Dermis microvascular lymphatic vessel endothelial cell (primary cell): ENCODE data around the gene CCDC38. TPM values are rescaled to one million over a fixed set of nuclear protein-coding genes. Genes with fewer than 3 reads are reported as not detected.
A peak's percentile ranks its signal among the peaks of the same experiment; 100 is the strongest.

Source experiments
- DNase-seq, 2 donors: peaks; one replicate each; pipeline versions ENCODE4 v3.0.0 to v3.0.0-alpha.2; 2010; ENCODE audit warnings: low read depth in 2 of 2
- total RNA-seq: library from RNA; depleted of rRNA; stranded (reverse); fragments of >200 nt; gene quantifications from 2 replicates; pipeline ENCODE4 v1.2.1, GENCODE V29; 2014

Gene CCDC38
- total RNA-seq, 1 donor from 2014 or later = not detected

GRCh38 chr12:95837240-95838038 lies 105.0 kb downstream of the CCDC38 start:
- DNase-seq = no peak

GRCh38 chr12:95836630-95837239 lies 105.7 kb downstream of the CCDC38 start:
- peak in 1 of 2 donors; percentile 32 for DNase-seq

GRCh38 chr12:95836185-95836609 lies 106.2 kb downstream of the CCDC38 start:
- DNase-seq = peak in 1 of 2 donors; percentile 72

GRCh38 chr12:95834572-95834971 lies 107.8 kb downstream of the CCDC38 start:
- DNase-seq = no peak

GRCh38 chr12:95830335-95831089 lies 111.9 kb downstream of the CCDC38 start:
- DNase-seq = no peak

GRCh38 chr12:95829395-95829794 lies 113.0 kb downstream of the CCDC38 start:
- DNase-seq = peak; percentile 9 to 70

- DNase-seq = peak; percentile 64 to 72
Measured at GRCh38 chr12:95820096-95820703, 122.2 kb downstream of the CCDC38 start.

Other genes with a start within 250 kb of the CCDC38 start
- gene NTN4, start 151.8 kb downstream of the CCDC38 start, total RNA-seq = 204 and 516 TPM in 2 replicates
- gene SNRPF, start 83.7 kb downstream of the CCDC38 start, total RNA-seq = 13.3 and 24.5 TPM in 2 replicates
- gene AMDHD1, start 717 bp upstream of the CCDC38 start, total RNA-seq = under 0.01 TPM in 2 replicates
- gene HAL, start 53.7 kb upstream of the CCDC38 start, total RNA-seq = 0.13 and 0.25 TPM in 2 replicates
- 52.5 and 56.1 TPM in 2 replicates for gene LTA4H, start 93.0 kb upstream of the CCDC38 start, total RNA-seq